H1 (cell line): ENCODE data around the gene HEPHL1. TPM values are rescaled to one million over a fixed set of nuclear protein-coding genes. Genes with fewer than 3 reads are reported as not detected.

Source experiments
- CTCF ChIA-PET: fragments of 300-600 bp; sonication (Branson Sonifier 250); formaldehyde crosslinking; loops from one replicate; lab custom pipeline; 2021; ENCODE audit not compliant: partially characterized antibody; lab: Charles Lee
- POLR2A ChIA-PET: fragments of 300-600 bp; sonication (Branson Sonifier 250); formaldehyde crosslinking; loops from one replicate; lab custom pipeline; 2021; ENCODE audit warnings: inconsistent platforms; ENCODE audit not compliant: partially characterized antibody; lab: Charles Lee
- DNase-seq, 2 experiments: peaks; one replicate each; pipeline versions ENCODE4 v3.0.0 to v3.0.0-alpha.2; 2010 to 2022; ENCODE audit warnings: low spot score in 2 of 2, low read depth in 1 of 2, mixed read lengths in 1 of 2
- FAIRE-seq: peaks from 2 replicates; lab custom pipeline; 2011; peaks lifted over from hg19 to GRCh38; lab: Jason Lieb, UNC
- H2AFZ ChIP-seq: 2 replicates; pipeline ENCODE4 v1.8.1; 2012; ENCODE audit warnings: low read length, inconsistent platforms
- H2AK5ac ChIP-seq: 2 replicates; pipeline ENCODE4 v1.6.1; 2013; ENCODE audit warnings: low read depth, low read length
- H2BK120ac ChIP-seq: replicated peaks from 2 replicates; pipeline ENCODE3; 2013; ENCODE audit warnings: low read depth, low read length, inconsistent platforms
- H2BK12ac ChIP-seq: 2 replicates; pipeline ENCODE4 v1.6.1; 2013; ENCODE audit warnings: low read depth, low read length
- H2BK15ac ChIP-seq: 2 replicates; pipeline ENCODE4 v1.6.1; 2013; ENCODE audit warnings: low read length
- H2BK20ac ChIP-seq: 2 replicates; pipeline ENCODE4 v1.6.1; 2013; ENCODE audit warnings: low read length
- H2BK5ac ChIP-seq: 2 replicates; pipeline ENCODE4 v1.6.1; 2013; ENCODE audit warnings: low read depth, low read length
- H3K14ac ChIP-seq: 2 replicates; pipeline ENCODE4 v1.6.1; 2013; ENCODE audit warnings: inconsistent platforms; ENCODE audit not compliant: insufficient read length
- H3K18ac ChIP-seq: 2 replicates; pipeline ENCODE4 v1.6.1; 2013; ENCODE audit warnings: low read length; ENCODE audit errors: extremely low read depth
- H3K23ac ChIP-seq: 2 replicates; pipeline ENCODE4 v1.6.1; 2013; ENCODE audit warnings: inconsistent platforms; ENCODE audit not compliant: insufficient read length
- H3K23me2 ChIP-seq: 2 replicates; pipeline ENCODE4 v1.6.1; 2013; ENCODE audit warnings: low read depth, low read length
- H3K27ac ChIP-seq: 2 replicates; pipeline ENCODE4 v1.6.1; 2011; ENCODE audit warnings: low read depth, low read length, inconsistent platforms
- H3K27me3 ChIP-seq, 4 experiments: replicated peaks in 1 of 4; 1 replicate in 1 of 4; 2 replicates in 3 of 4; pipeline versions ENCODE4 v1.6.1 to v1.8.1; 2011 to 2013; ENCODE audit warnings: low read length in 3 of 4, mild to moderate bottlenecking in 3 of 4, inconsistent platforms in 2 of 4, mixed read lengths in 2 of 4, moderate library complexity in 1 of 4; ENCODE audit not compliant: control insufficient read depth in 3 of 4, insufficient read depth in 3 of 4; ENCODE audit errors: extremely low read depth in 1 of 4
- H3K36me3 ChIP-seq, 4 experiments: 2 replicates each; pipeline versions ENCODE4 v1.6.1 to v1.8.1; 2011 to 2013; ENCODE audit warnings: mild to moderate bottlenecking in 4 of 4, low read length in 3 of 4, moderate library complexity in 2 of 4, control low read depth in 1 of 4, inconsistent platforms in 1 of 4; ENCODE audit not compliant: insufficient read depth in 4 of 4, control insufficient read depth in 2 of 4
- H3K4ac ChIP-seq: replicated peaks from 2 replicates; pipeline ENCODE3; 2013; ENCODE audit warnings: low read length, low read depth, mixed read lengths, inconsistent platforms; ENCODE audit not compliant: insufficient read length
- H3K4me1 ChIP-seq, 4 experiments: replicated peaks in 1 of 4; 1 replicate in 1 of 4; 2 replicates in 3 of 4; pipeline versions ENCODE4 v1.6.1 to v1.8.1; 2011 to 2013; ENCODE audit warnings: low read length in 3 of 4, inconsistent platforms in 2 of 4, mixed read lengths in 1 of 4; ENCODE audit not compliant: insufficient read depth in 4 of 4, control insufficient read depth in 3 of 4
- H3K4me2 ChIP-seq, 2 experiments: 2 replicates each; pipeline versions ENCODE4 v1.6.1 to v1.8.1; 2011 to 2013; ENCODE audit warnings: low read depth in 2 of 2, low read length in 2 of 2, control low read depth in 1 of 2, inconsistent platforms in 1 of 2, mild to moderate bottlenecking in 1 of 2; ENCODE audit not compliant: insufficient read depth in 1 of 2
- H3K4me3 ChIP-seq, 4 experiments: fragments of 200-600, 300-600 bp in 1 of 4; sonication (generic), shearing (Covaris generic), sonication (Bioruptor Twin) in 1 of 4; 2 replicates each; pipeline versions ENCODE4 v1.5.1 to v1.8.1; 2011 to 2016; ENCODE audit warnings: low read length in 4 of 4, low read depth in 3 of 4, control low read depth in 2 of 4, inconsistent platforms in 2 of 4, mild to moderate bottlenecking in 2 of 4, mixed read lengths in 1 of 4, moderate library complexity in 1 of 4; ENCODE audit not compliant: insufficient read depth in 2 of 4; ENCODE audit errors: extremely low read depth in 1 of 4
- H3K56ac ChIP-seq: replicated peaks from 2 replicates; pipeline ENCODE3; 2013; ENCODE audit warnings: low read depth, mild to moderate bottlenecking, mixed read lengths, low read length, inconsistent platforms; ENCODE audit not compliant: insufficient read length
- H3K79me1 ChIP-seq: 2 replicates; pipeline ENCODE4 v1.6.1; 2013; ENCODE audit warnings: low read depth, low read length, control low read depth
- H3K79me2 ChIP-seq, 2 experiments: 2 replicates each; pipeline versions ENCODE4 v1.6.1 to v1.8.1; 2012 to 2013; ENCODE audit warnings: low read length in 2 of 2, mild to moderate bottlenecking in 2 of 2, inconsistent platforms in 1 of 2; ENCODE audit not compliant: insufficient read depth in 2 of 2, control insufficient read depth in 1 of 2
- H3K9ac ChIP-seq, 4 experiments: replicated peaks in 1 of 4; 1 replicate in 1 of 4; 2 replicates in 3 of 4; pipeline versions ENCODE4 v1.6.1 to v1.8.1; 2011 to 2013; ENCODE audit warnings: low read depth in 3 of 4, low read length in 3 of 4, control low read depth in 2 of 4, mild to moderate bottlenecking in 2 of 4, moderate library complexity in 2 of 4, inconsistent platforms in 1 of 4; ENCODE audit errors: extremely low read depth in 1 of 4
- H3K9me3 ChIP-seq, 2 experiments: 2 replicates each; pipeline versions ENCODE4 v1.6.1 to v1.8.1; 2012 to 2013; ENCODE audit warnings: mild to moderate bottlenecking in 2 of 2, moderate library complexity in 2 of 2, control low read depth in 1 of 2, inconsistent platforms in 1 of 2, low read depth in 1 of 2, low read length in 1 of 2, mixed read lengths in 1 of 2; ENCODE audit not compliant: insufficient read depth in 2 of 2
- H4K20me1 ChIP-seq, 2 experiments: replicated peaks in 1 of 2; 2 replicates each; pipeline versions ENCODE3 to v1.8.1; 2011 to 2013; ENCODE audit warnings: inconsistent platforms in 2 of 2, low read length in 2 of 2, mild to moderate bottlenecking in 1 of 2; ENCODE audit not compliant: insufficient read depth in 2 of 2, control insufficient read depth in 1 of 2
- H4K5ac ChIP-seq: 2 replicates; pipeline ENCODE4 v1.6.1; 2013; ENCODE audit warnings: low read length, low read depth, mixed read lengths, inconsistent platforms; ENCODE audit not compliant: insufficient read length
- H4K8ac ChIP-seq: 2 replicates; pipeline ENCODE4 v1.8.0; 2013; ENCODE audit warnings: mild to moderate bottlenecking, moderate library complexity, low read length, inconsistent platforms; ENCODE audit not compliant: insufficient read depth; ENCODE audit errors: extremely low read depth
- H4K91ac ChIP-seq: replicated peaks from 2 replicates; pipeline ENCODE3; 2013; ENCODE audit warnings: low read length, mixed read lengths, inconsistent platforms; ENCODE audit not compliant: insufficient read length
- BCL11A ChIP-seq, 2 experiments: IDR thresholded peaks; one replicate each; pipeline ENCODE4 v1.6.1; 2011; ENCODE audit warnings: low read depth in 2 of 2, low read length in 2 of 2, mild to moderate bottlenecking in 2 of 2
- BRCA1 ChIP-seq: IDR thresholded peaks from 2 replicates; pipeline ENCODE4 v1.6.1; 2012; ENCODE audit warnings: low read depth, low read length, improper control_type of control experiment
- CBX5 ChIP-seq: fragments of 300-800, 300-1000 bp; sonication (generic); IDR thresholded peaks from 2 replicates; pipeline ENCODE4 v1.7.1; 2016; ENCODE audit warnings: antibody characterized with exemption, low read length, low read depth
- CREB1 ChIP-seq: IDR thresholded peaks from 2 replicates; pipeline ENCODE4 v1.6.1; 2012; ENCODE audit warnings: inconsistent platforms
- CTCF ChIP-seq, 3 experiments: IDR thresholded peaks; 1 replicate in 2 of 3; 2 replicates in 1 of 3; pipeline versions ENCODE4 v1.5.1 to v1.6.1; 2011; ENCODE audit warnings: low read length in 3 of 3, mild to moderate bottlenecking in 3 of 3, inconsistent platforms in 2 of 3, low read depth in 1 of 3, moderate library complexity in 1 of 3; ENCODE audit not compliant: insufficient read depth in 1 of 3; ENCODE audit errors: control extremely low read depth in 1 of 3
- HDAC2 ChIP-seq, 2 experiments: fragments of 300-600 bp in 1 of 2; sonication (generic) in 1 of 2; IDR thresholded peaks; 2 replicates each; pipeline ENCODE4 v1.6.1; 2011 to 2012; ENCODE audit warnings: low read depth in 2 of 2, low read length in 2 of 2, mild to moderate bottlenecking in 2 of 2, moderate library complexity in 2 of 2, borderline replicate concordance in 1 of 2, inconsistent platforms in 1 of 2
- KDM4A ChIP-seq: IDR thresholded peaks from one replicate; pipeline ENCODE4 v1.7.1; 2012; ENCODE audit warnings: low read depth, mild to moderate bottlenecking, moderate library complexity, low read length, inconsistent platforms; ENCODE audit not compliant: severe bottlenecking
- KDM5A ChIP-seq: fragments of 200-600 bp; IDR thresholded peaks from 2 replicates; pipeline ENCODE4 v1.7.1; 2012; ENCODE audit warnings: mild to moderate bottlenecking, low read length, inconsistent platforms, mixed read lengths
- MAX ChIP-seq: IDR thresholded peaks from 2 replicates; pipeline ENCODE4 v1.6.1; 2012; ENCODE audit warnings: inconsistent platforms
- SAP30 ChIP-seq: fragments of 300-600 bp; sonication (generic); IDR thresholded peaks from 2 replicates; pipeline ENCODE4 v1.7.1; 2012; ENCODE audit warnings: low read length, moderate library complexity, mild to moderate bottlenecking, inconsistent platforms; ENCODE audit not compliant: insufficient read depth, insufficient replicate concordance
- ZNF274 ChIP-seq: IDR thresholded peaks from 2 replicates; pipeline ENCODE4 v1.7.0; 2012; ENCODE audit warnings: low read length, borderline replicate concordance; ENCODE audit errors: extremely low read depth
- WGBS, 2 experiments: shearing (Covaris generic) in 1 of 2; methylation state at CpG; one replicate each; pipeline versions ENCODE4 v1.1.6 to v1.1.7; 2013 to 2015; ENCODE audit warnings: low lambda C conversion rate in 2 of 2, mixed read lengths in 2 of 2, inconsistent platforms in 1 of 2, low coverage in 1 of 2, missing lambda C conversion rate in 1 of 2; ENCODE audit not compliant: insufficient replicate concordance in 2 of 2, insufficient coverage in 1 of 2, insufficient read length in 1 of 2; ENCODE audit errors: extremely low coverage in 1 of 2, missing lambda C conversion rate in 1 of 2; 5-methylcytosine and 5-hydroxymethylcytosine counted together
- polyA plus RNA-seq, 7 experiments: library from polyadenylated mRNA; depleted of rRNA in 3 of 7; stranded (reverse) in 5 of 7; unstranded in 2 of 7; fragments of >200 nt in 5 of 7; fragments of 200-250 nt in 2 of 7; gene quantifications; 1 replicate in 5 of 7; 2 replicates in 1 of 7; 4 replicates in 1 of 7; pipeline versions ENCODE4 v1.2.1 to v1.2.3, GENCODE V29; 2011 to 2013; ENCODE audit warnings: missing spikeins in 2 of 7, mixed read lengths in 2 of 7
- total RNA-seq: library from RNA; stranded (reverse); fragmentation: NEBNext Ultra II Directional; extraction: Animal tissue kit (Norgen Biotek cat#: 25700); gene quantifications from 2 replicates; pipeline ENCODE4 v1.2.1, GENCODE V29; 2021

Gene HEPHL1
- total and polyA plus RNA-seq, 2 of the 8 experiments (the other 6 are each of a cell fraction or from before 2014, with no cell fraction given) = 0.09 to 0.11 TPM

GRCh38 chr11:93993747-93994146 lies 27.4 kb upstream of the HEPHL1 start:
- DNase-seq = no peak
- Histone ChIP-seq H4K5ac (no peak overlapping the region), H3K14ac (no peak overlapping the region), H3K4me1 (no peaks in the 10 kb centered on the region), H3K23me2 (no peaks in the 10 kb centered on the region), H2AK5ac (no peak overlapping the region), H3K9ac (no peak overlapping the region), H3K79me2 (no peaks in the 10 kb centered on the region), H3K4me2 (no peak overlapping the region), H2BK120ac (no peak overlapping the region), H3K4me3 (no peak overlapping the region), H2BK12ac (no peak overlapping the region), H3K79me1 (no peaks in the 10 kb centered on the region), H3K27ac (no peak overlapping the region), H3K36me3 (no peaks in the 10 kb centered on the region), H3K23ac (no peak overlapping the region), H3K4ac (no peak overlapping the region), H3K18ac (no peak overlapping the region), H3K27me3 (no peaks in the 10 kb centered on the region), H4K91ac (no peak overlapping the region), H2AFZ (no peak overlapping the region), H2BK15ac (no peak overlapping the region), H2BK20ac (no peak overlapping the region), H3K9me3 (peaks cover 3 to 6% of the 10 kb centered on the region in 2 experiments; a peak in 3 of 4 replicates), H4K20me1 (no peaks in the 10 kb centered on the region), H4K8ac (no peak overlapping the region), H2BK5ac (no peak overlapping the region), H3K56ac (no peak overlapping the region)
- no peak for FAIRE-seq
- 94% methylated on average over 1 of the region's 1 CpG; no CpG with 5 or more reads in 1 of the 2 experiments for WGBS, 2 experiments
- CTCF ChIA-PET = no interaction called here
- POLR2A ChIA-PET = no interaction called here
- TF ChIP-seq MAX (no peak), KDM4A (no peak), BRCA1 (no peak), BCL11A (IDR thresholded peaks at IDR 0.05; ENCODE audit: low read depth in 2 of 2, low read length in 2 of 2) (no peak), SAP30 (no peak), KDM5A (no peak), HDAC2 (IDR thresholded peaks at IDR 0.05; ENCODE audit: borderline replicate concordance in 1 of 2, low read depth in 2 of 2, low read length in 2 of 2) (no peak), ZNF274 (no peak), CTCF (IDR thresholded peaks at IDR 0.05; ENCODE audit: control extremely low read depth in 1 of 3, insufficient read depth in 1 of 3, low read depth in 1 of 3, low read length in 3 of 3) (no peak), CBX5 (no peak), CREB1 (no peak)
